ENCODE data around the gene MASP2.
"Not testable (repeated sequence)": the region's sequence is repeated elsewhere in the genome, so short reads cannot be mapped to it uniquely, and the experiment has no call there.

Gene MASP2

DNA sequence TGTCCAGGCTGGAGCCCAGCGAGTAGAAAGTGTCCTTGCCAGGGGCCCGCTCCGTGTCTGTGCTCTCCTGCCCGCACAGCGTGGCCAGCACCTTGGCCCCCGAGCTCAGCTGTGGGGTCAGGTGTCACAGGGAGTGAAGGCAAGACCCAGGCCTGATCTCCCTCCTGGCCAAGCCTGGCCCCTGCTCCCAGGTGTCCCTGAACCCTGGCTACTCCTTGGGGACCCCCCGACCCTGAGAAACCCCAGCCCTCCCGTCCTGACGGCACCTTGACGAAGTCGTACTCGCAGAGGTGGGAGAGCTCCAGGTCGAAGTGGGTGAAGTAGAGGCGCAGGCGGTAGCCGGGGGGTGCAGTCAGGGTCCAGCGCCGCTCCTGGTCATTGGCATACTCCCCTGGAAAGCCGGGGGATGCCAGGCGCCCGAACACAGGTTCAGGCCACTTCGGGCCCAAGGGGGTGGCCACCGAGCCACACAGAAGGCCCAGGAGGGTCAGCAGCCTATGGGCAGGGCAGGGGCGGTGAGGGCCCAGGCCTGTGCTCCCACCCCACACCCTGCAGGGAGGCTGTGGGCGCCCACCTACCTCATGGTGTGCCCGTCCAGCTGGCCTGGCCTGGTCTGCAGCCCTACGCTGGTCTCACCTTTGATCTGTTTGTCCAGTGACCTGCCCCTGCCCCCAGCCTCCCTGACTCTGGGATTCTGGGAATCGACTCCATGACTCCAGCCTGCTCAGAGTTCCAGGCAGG is at the start of gene MASP2:
MASP2 (minus strand) TSS at position 615 of the 741 bp plus-strand sequence; CDS start at position 583, 32 bp downstream.
- DNase-seq: no peak

DNA sequence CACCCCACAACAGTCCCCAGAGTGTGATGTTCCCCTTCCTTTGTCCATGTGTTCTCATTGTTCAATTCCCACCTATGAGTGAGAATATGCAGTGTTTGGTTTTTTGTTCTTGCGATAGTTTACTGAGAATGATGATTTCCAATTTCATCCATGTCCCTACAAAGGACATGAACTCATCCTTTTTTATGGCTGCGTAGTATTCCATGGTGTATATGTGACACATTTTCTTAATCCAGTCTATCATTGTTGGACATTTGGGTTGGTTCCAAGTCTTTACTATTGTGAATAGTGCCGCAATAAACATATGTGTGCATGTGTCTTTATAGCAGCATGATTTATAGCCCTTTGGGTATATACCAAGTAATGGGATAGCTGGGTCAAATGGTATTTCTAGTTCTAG is 36.7 kb upstream of the MASP2 start:
- not testable (repeated sequence) for DNase-seq

DNA sequence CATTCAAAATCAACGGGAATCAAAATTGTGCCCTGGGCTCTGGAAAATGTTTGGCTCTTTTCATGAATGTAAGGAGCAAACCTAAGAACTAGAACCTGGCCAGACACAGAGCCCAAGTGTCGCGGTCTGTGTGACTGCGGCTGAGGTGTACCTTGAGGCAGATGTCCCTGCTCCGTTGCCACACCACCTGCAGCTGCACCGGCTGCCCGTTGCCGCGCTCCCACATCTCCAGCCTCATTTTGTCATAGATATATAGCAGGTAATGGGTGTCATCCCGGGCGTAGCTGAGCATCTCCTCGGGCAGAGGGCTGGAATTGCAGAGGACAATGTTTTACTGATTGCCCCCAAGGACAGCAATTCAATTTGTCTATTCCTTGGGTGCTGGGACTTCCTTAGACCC is 33.9 kb upstream of the MASP2 start:
- no peak for DNase-seq

DNA sequence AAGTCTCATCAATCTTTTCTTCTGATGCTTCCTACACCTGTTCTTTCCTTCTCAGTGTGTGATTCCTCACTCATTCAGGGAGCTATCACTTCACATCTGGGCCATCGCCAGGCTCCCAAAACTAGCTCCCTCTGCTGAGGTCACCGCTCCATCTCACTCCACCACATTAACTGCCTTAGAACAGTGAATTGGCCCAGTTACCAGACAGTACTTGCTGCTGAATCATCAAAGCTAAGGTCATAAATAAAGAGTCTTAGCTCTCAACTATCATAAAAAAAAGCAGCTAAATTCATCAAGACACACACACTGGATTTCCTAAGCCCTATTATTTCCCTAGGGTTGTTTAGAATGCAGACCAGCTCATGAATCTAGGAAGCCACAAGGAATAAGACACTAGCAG is 31.6 kb upstream of the MASP2 start:
- DNase-seq: no peak

DNA sequence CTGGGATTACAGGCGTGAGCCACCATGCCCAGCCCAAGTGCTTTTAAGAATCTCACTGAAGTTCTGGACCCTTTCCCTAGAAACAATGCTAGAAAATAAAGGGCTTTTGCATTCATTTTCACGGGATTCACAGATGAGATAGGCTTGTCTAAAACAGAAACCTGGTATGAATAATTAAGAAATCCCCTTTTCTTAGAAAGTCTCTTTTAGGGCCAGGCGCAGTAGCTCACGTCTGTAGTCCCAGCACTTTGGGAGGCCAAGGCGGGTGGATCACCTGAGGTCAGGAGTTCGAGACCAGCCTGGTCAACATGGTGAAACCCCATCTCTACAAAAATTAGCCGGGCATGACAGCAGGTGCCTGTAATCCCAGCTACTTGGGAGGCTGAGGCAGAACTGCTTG is 26.4 kb upstream of the MASP2 start:
- DNase-seq: not testable (repeated sequence)

- no peak for DNase-seq
These were observed 25.3 kb upstream of the MASP2 start for GRCh38 chr1:11072216-11072917.

DNA sequence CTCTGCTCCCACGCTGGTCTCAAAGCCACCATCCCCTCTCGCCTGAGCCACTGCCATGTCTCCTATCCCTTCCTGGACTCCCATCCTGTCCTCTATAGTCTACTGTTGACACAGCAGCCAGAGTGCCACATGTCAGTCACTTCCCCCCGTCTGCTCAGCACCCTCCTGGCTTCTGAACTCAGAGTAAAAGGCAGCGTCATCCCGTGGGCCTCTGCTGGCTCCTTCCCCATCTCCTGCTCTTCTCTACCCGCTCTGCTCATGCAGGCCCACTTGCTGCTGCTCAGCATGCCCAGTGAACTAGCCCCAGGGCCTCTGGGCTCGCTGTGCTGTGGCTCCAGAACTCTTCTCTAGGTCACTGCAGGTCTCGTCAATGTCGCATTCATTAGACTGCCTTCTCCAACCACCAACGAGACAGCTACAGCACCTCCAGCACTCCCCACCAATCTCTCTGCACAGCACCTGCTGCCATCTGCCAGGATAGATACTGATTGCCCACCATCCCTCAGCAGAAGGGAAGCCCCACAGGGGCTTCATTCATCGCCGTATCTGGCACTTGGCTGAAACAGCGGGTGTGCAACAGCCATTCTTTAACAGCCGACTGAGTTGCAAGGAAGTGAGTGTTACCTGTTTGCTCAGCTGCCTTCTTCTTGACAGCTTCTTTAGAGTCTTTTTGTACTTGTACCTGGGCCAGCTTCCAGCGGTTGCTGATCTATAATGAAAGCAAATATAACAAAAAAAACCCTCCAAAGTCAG is 24.6 kb upstream of the MASP2 start:
- no peak for DNase-seq

GRCh38 chr1:11070876-11071275 is 23.8 kb upstream of the MASP2 start:
- no peak for DNase-seq

DNA sequence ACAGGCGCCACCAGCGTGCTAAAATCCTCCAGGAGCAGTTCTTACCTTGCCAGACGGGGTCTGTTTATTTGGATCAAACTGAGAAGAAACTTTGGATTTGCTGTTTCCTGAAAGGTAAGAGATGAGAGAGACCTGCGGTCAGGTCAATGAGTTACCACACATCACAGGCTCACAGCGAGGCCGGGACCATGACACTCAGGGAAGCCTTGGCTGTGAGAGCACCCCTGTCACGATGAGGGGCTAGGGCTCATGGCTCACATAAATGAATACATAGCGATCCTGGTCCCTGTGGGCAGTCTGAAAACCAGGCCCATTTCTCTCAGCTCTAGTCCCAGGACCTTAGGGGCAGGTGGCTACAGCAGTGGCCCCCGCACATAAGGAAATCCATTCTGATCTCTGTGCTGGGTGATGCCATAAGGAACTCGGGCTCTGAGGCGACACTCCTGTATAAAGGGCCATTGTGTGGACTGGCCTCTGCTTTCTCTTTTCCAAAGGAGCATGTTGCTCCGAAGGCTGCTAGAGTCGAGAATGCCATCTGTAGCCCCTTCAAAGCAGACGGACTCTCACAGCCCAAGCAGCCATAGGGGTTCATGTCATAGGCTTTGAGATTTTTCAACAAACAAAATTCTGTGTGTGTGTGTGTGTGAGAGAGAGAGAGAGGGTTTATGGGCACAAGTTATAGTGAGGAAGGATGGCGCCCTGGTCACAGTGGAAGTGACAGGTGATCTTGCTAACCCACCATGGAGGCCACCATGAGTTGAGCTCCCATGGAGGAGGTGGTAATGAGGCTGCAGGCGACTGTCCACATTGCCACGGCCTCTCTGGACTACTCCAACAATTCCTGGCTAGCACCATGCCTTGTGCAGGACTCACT is 21.8 kb upstream of the MASP2 start:
- no peak for DNase-seq

- no peak for DNase-seq
These were observed 20.9 kb upstream of the MASP2 start for GRCh38 chr1:11067716-11068599.

- DNase-seq: no peak
These were observed 18.8 kb upstream of the MASP2 start for GRCh38 chr1:11065796-11066195.

- no peak for DNase-seq
These were observed 17.9 kb upstream of the MASP2 start for GRCh38 chr1:11064942-11065341.

DNA sequence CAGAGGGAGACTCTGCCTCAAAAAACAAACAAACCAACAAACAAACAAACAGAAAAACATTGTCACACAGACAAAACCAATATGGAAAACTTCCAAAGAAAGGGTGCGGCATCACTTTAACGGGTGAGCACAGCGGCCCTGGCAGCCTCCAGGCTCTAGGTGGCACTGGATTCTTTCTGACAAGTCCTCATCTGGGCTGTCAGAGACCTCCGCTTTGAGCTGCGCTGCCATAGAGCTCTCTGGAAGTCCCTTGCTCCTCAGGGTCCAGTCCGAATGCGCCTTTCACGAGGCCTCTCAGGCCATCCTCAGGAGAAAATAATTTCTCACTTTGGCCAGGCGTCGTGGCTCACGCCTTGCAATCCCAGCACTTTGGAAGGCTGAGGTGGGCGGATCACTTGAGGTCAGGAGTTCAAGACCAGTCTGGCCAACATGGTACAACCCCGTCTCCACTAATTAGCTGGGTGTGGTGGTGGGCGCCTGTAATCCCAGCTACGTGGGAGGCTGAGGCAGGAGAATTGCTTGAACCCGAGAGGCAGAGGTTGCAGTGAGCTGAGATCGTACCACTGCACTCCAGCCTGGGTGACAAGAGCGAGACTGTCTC is 17.0 kb upstream of the MASP2 start:
- not testable (repeated sequence) for DNase-seq

- no peak for DNase-seq
These were observed 15.9 kb upstream of the MASP2 start for GRCh38 chr1:11062965-11063401.

- DNase-seq: no peak
These were observed 14.8 kb upstream of the MASP2 start for GRCh38 chr1:11061652-11062365.

GRCh38 chr1:11059968-11060830 is 13.2 kb upstream of the MASP2 start, which contains the start of gene SRM:
Gene SRM (minus strand): TSS chr1:11060018. CDS start chr1:11059943, 75 bp downstream.
- peak; percentile 83 for DNase-seq

DNA sequence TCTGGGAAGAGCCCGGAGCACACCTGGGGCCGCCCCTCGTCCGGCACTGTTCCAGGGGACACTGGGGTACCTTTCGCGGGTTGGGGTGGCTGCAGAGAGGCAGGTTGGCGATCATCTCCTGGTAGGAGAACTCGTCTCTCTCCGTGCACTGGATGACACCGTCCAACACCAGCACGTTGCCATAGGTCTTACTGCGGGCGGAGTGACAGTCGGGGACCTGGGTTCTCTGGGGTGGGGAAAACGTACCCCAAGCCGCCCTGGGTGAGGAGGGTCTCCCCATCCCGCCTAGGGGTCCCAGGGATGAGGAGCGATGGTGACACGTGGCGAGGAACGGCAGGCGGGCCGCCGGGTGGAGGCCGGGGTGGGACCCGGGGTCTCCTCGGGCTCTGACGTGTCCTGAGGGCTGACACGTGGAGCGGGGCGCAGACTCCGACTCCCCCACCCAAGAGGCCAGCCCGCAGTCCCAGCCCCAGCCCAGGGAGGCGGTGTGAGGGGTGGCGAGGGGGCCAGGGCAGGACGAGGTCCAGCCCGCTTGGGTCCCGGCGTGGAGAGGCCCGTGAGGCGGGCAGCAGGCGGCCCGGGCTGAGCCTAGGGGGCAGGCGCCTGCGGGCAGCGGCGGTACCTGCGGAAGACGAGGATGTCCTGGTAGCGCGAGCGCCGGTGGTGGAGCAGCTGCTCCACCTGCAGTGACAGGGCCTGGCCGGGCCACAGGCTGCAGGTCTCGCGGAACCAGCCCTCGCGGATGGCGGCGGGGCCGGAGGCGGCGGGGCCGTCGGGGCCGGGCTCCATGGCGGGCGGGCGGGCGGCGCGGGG is 12.3 kb upstream of the MASP2 start:
- no peak for DNase-seq

DNA sequence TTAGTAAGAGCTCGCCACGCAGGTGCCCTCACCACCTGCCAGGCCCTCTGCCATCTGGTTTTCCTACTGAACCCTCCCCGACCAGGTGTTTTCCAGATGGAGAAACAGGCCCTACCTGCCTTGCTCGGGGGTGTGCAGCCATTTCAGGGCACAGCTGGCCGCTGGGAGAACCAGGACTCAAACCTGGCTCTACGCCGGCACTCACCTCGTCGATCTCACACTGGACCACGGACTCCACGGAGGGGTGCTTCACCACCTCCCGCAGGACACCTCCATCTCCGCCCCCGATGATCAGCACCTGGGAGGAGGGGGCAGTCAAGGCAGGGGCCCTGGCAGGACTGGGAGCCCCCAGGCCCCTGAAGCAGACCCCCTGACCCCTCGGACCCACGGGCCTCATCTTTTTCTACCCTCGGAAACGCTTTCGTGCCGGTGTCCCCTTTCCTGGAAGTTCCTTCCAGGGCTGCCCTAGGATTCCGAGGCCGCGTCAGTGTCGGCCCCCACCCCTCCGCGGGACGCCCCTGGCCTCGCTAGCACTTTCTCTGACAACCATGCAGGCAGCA is 11.6 kb upstream of the MASP2 start:
- no peak for DNase-seq
